Measurements from ENCODE around the gene ARHGEF4. TPM values are rescaled to one million over a fixed set of nuclear protein-coding genes. Genes with fewer than 3 reads are reported as not detected.

Gene ARHGEF4
- total RNA-seq, 1 donor from 2014 or later = 4.8 TPM

DNA sequence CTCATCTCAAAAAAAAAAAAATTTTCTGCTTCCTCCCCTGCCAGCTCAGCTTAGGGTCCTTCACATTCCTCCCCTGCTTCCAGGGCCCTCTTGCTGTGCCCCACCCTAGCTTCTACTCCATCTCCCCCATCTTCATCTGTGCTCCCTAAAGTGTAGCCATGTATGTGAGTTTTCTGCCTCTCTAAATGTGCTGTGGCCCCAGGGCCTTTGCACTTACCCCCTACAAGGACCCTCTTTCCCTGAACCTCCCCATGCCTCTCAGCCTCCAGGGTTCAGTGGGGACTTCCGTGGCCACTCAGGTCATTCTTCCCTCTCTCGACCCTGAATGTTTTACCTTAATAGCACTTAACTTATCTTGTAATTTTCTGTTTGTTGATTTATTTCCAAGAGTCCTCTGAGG is 6.2 kb upstream of the ARHGEF4 start:
- Histone ChIP-seq H3K4me3 (ENCODE audit: insufficient read depth, low read depth, low read length) (no peak overlapping the region), H3K27me3 (ENCODE audit: insufficient read depth, low read length) (no peaks in the 10 kb centered on the region), H3K9me3 (ENCODE audit: insufficient read depth, low read depth, low read length) (peaks cover 2% of the 10 kb centered on the region), H3K27ac (ENCODE audit: low read depth, low read length) (no peak overlapping the region), H4K20me1 (ENCODE audit: insufficient read depth, low read length) (no peaks in the 10 kb centered on the region), H3K4me1 (ENCODE audit: insufficient read depth, low read length) (peaks cover 39% of the 10 kb centered on the region), H3K4me2 (ENCODE audit: low read length) (no peak overlapping the region), H2AFZ (ENCODE audit: low read depth, low read length) (no peak overlapping the region), H3K79me2 (ENCODE audit: insufficient read depth, low read length) (no peaks in the 10 kb centered on the region), H3K9ac (ENCODE audit: low read length) (no peak overlapping the region), H3K36me3 (ENCODE audit: insufficient read depth, low read length) (no peaks in the 10 kb centered on the region)
- TF ChIP-seq, protein P1, sequence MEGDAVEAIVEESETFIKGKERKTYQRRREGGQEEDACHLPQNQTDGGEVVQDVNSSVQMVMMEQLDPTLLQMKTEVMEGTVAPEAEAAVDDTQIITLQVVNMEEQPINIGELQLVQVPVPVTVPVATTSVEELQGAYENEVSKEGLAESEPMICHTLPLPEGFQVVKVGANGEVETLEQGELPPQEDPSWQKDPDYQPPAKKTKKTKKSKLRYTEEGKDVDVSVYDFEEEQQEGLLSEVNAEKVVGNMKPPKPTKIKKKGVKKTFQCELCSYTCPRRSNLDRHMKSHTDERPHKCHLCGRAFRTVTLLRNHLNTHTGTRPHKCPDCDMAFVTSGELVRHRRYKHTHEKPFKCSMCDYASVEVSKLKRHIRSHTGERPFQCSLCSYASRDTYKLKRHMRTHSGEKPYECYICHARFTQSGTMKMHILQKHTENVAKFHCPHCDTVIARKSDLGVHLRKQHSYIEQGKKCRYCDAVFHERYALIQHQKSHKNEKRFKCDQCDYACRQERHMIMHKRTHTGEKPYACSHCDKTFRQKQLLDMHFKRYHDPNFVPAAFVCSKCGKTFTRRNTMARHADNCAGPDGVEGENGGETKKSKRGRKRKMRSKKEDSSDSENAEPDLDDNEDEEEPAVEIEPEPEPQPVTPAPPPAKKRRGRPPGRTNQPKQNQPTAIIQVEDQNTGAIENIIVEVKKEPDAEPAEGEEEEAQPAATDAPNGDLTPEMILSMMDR (IDR thresholded peaks at IDR 0.05; ENCODE audit: insufficient read depth, low read depth, low read length) = no peak
- peaks cover 40% of the 10 kb centered on the region for H3K4me1 Mint-ChIP-seq (ENCODE audit: low read depth, unreplicated experiment)
- H3K27ac Mint-ChIP-seq (ENCODE audit: unreplicated experiment) = no peak overlapping the region
- no peak for DNase-seq (ENCODE audit: low read depth)
- no peak overlapping the region for H3K4me3 Mint-ChIP-seq (ENCODE audit: unreplicated experiment)
- no peaks in the 10 kb centered on the region for H3K9me3 Mint-ChIP-seq (ENCODE audit: unreplicated experiment)
- no peak for FAIRE-seq
- H3K27me3 Mint-ChIP-seq (ENCODE audit: low read depth, unreplicated experiment) = peaks cover 15% of the 10 kb centered on the region
- H3K36me3 Mint-ChIP-seq (ENCODE audit: low read depth, unreplicated experiment) = no peaks in the 10 kb centered on the region

DNA sequence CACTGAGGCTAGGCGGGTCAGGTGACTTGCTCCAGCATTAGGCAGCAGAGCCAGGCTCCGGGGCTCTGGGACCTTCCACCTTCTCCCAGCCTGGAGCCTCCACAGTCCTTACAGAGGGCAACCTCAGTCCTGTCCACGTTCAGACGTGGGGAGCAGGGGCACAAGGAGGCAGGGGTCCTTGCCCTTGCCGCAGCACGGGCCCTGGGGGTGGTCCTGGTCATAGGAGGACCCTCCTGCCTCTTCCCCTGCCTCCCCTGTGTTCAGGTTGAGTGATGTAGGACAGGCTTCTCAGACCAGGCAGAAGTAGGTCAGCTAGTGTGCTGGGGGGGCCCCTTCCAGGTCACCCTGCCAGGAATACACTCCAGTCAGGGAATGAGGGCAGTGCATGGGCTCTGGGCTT is 5.4 kb upstream of the ARHGEF4 start:
- Histone ChIP-seq H3K4me2 (ENCODE audit: low read length) (no peak overlapping the region), H2AFZ (ENCODE audit: low read depth, low read length) (no peak overlapping the region), H4K20me1 (ENCODE audit: insufficient read depth, low read length) (no peaks in the 10 kb centered on the region), H3K9ac (ENCODE audit: low read length) (no peak overlapping the region), H3K36me3 (ENCODE audit: insufficient read depth, low read length) (no peaks in the 10 kb centered on the region), H3K27ac (ENCODE audit: low read depth, low read length) (no peak overlapping the region), H3K9me3 (ENCODE audit: insufficient read depth, low read depth, low read length) (no peaks in the 10 kb centered on the region), H3K79me2 (ENCODE audit: insufficient read depth, low read length) (no peaks in the 10 kb centered on the region), H3K27me3 (ENCODE audit: insufficient read depth, low read length) (peaks cover 1% of the 10 kb centered on the region), H3K4me1 (ENCODE audit: insufficient read depth, low read length) (peaks cover 39% of the 10 kb centered on the region), H3K4me3 (ENCODE audit: insufficient read depth, low read depth, low read length) (no peak overlapping the region)
- Mint-ChIP-seq H3K4me1 (ENCODE audit: low read depth, unreplicated experiment) (peaks cover 39% of the 10 kb centered on the region), H3K27ac (ENCODE audit: unreplicated experiment) (no peak overlapping the region), H3K9me3 (ENCODE audit: unreplicated experiment) (no peaks in the 10 kb centered on the region), H3K4me3 (ENCODE audit: unreplicated experiment) (no peak overlapping the region), H3K27me3 (ENCODE audit: low read depth, unreplicated experiment) (peaks cover 15% of the 10 kb centered on the region), H3K36me3 (ENCODE audit: low read depth, unreplicated experiment) (no peaks in the 10 kb centered on the region)
- no peak for DNase-seq (ENCODE audit: low read depth)
- no peak for TF ChIP-seq EZH2 (IDR thresholded peaks at IDR 0.05; ENCODE audit: insufficient read depth, low read length)
- TF ChIP-seq, protein P1 (IDR thresholded peaks at IDR 0.05; ENCODE audit: insufficient read depth, low read depth, low read length) = no peak
- FAIRE-seq = no peak

DNA sequence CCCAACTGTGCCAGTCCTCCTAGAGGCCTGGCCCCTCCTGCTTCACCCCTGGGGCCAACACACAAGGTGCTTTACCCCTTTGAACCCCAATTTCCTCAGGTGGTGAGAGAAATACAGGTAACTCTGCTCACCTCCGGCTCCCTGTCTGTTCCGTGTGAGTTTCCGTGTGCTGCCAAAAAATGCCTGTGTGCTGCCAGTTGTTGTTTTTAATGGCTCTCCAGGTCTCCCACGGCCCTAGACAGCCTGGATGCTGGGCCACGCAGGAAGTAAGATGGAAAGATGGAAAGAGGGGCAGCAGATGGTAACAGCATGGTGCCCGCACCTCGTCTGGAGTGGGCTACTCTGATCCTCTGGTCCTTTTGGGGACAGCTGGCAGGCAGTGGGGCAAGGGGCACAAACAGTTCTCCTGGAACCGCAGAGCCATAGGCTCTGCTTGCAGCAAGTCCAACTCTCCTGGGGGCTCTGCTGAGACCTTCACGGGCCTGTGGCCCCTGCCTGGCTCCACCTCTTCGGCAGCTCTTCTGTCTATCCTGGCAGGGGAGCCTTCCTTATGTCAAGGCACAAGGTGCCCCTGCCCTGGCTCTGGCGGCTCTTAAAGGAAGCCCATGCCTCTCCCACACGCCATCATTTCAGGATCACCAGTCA is 4.3 kb upstream of the ARHGEF4 start:
- FAIRE-seq = no peak
- peaks cover 33% of the 10 kb centered on the region for H3K4me1 ChIP-seq (ENCODE audit: insufficient read depth, low read length)
- no peak overlapping the region for H3K27ac Mint-ChIP-seq (ENCODE audit: unreplicated experiment)

More for the DNA sequence above, 4.3 kb upstream of the ARHGEF4 start:
- Mint-ChIP-seq H3K4me1 (ENCODE audit: low read depth, unreplicated experiment) (peaks cover 28% of the 10 kb centered on the region), H3K4me3 (ENCODE audit: unreplicated experiment) (no peak overlapping the region), H3K36me3 (ENCODE audit: low read depth, unreplicated experiment) (no peaks in the 10 kb centered on the region), H3K9me3 (ENCODE audit: unreplicated experiment) (no peaks in the 10 kb centered on the region), H3K27me3 (ENCODE audit: low read depth, unreplicated experiment) (peaks cover 15% of the 10 kb centered on the region)
- Histone ChIP-seq H3K27me3 (ENCODE audit: insufficient read depth, low read length) (peaks cover 7% of the 10 kb centered on the region), H4K20me1 (ENCODE audit: insufficient read depth, low read length) (no peaks in the 10 kb centered on the region), H3K9me3 (ENCODE audit: insufficient read depth, low read depth, low read length) (no peaks in the 10 kb centered on the region), H3K27ac (ENCODE audit: low read depth, low read length) (no peak overlapping the region), H2AFZ (ENCODE audit: low read depth, low read length) (no peak overlapping the region), H3K4me2 (ENCODE audit: low read length) (no peak overlapping the region), H3K79me2 (ENCODE audit: insufficient read depth, low read length) (no peaks in the 10 kb centered on the region), H3K9ac (ENCODE audit: low read length) (no peak overlapping the region), H3K4me3 (ENCODE audit: insufficient read depth, low read depth, low read length) (no peak overlapping the region), H3K36me3 (ENCODE audit: insufficient read depth, low read length) (no peaks in the 10 kb centered on the region)
- DNase-seq (ENCODE audit: low read depth) = no peak
- TF ChIP-seq EZH2 (IDR thresholded peaks at IDR 0.05; ENCODE audit: insufficient read depth, low read length) = no peak
- TF ChIP-seq, protein P1 (IDR thresholded peaks at IDR 0.05; ENCODE audit: insufficient read depth, low read depth, low read length) = no peak

All from astrocyte (in vitro differentiated cells and primary cell).